ENCODE measurements around the gene ZNF398.

DNA sequence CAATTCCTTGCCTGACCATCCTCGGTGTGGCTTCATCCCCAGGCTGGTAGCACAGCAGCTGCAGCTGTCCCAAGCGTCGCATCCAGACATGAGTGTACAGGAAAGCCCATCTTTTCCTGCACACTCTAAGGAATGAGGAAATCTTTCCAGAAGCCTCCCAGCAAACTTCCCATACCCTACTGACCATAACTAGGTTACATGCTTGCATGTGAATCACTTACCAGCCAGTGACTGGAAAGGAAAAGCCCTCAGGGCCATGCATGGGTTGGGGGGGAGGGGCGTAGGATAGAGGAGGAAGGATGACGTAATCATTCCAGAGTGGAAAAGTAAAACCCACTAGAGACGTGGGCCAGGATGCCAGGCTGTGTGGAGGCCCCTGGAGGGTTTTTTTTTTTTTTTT, 73.3 kb downstream of the ZNF398 start:
- TF ChIP-seq, protein P1, sequence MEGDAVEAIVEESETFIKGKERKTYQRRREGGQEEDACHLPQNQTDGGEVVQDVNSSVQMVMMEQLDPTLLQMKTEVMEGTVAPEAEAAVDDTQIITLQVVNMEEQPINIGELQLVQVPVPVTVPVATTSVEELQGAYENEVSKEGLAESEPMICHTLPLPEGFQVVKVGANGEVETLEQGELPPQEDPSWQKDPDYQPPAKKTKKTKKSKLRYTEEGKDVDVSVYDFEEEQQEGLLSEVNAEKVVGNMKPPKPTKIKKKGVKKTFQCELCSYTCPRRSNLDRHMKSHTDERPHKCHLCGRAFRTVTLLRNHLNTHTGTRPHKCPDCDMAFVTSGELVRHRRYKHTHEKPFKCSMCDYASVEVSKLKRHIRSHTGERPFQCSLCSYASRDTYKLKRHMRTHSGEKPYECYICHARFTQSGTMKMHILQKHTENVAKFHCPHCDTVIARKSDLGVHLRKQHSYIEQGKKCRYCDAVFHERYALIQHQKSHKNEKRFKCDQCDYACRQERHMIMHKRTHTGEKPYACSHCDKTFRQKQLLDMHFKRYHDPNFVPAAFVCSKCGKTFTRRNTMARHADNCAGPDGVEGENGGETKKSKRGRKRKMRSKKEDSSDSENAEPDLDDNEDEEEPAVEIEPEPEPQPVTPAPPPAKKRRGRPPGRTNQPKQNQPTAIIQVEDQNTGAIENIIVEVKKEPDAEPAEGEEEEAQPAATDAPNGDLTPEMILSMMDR (IDR thresholded peaks at IDR 0.05 in 4 of 5, conservative IDR thresholded peaks at IDR 0.05 in 1 of 5): no peak
- no peak for TF ChIP-seq POLR2A (IDR thresholded peaks at IDR 0.05)

Measured in gastrocnemius medialis (tissue), 4 donors.